ENCODE measurements around the gene CDCP1.

GRCh38 chr3:45090855-45091254 lies 55.3 kb downstream of the CDCP1 start:
- no peak for TF ChIP-seq CTCF (IDR thresholded peaks at IDR 0.05)
- TF ChIP-seq POLR2A (IDR thresholded peaks at IDR 0.05) = no peak
